ENCODE measurements around the gene RHNO1. TPM values are rescaled to one million over a fixed set of nuclear protein-coding genes. Genes with fewer than 3 reads are reported as not detected.

The RHNO1 gene
- total RNA-seq, 1 experiment from 2014 or later, result 100 TPM

DNA sequence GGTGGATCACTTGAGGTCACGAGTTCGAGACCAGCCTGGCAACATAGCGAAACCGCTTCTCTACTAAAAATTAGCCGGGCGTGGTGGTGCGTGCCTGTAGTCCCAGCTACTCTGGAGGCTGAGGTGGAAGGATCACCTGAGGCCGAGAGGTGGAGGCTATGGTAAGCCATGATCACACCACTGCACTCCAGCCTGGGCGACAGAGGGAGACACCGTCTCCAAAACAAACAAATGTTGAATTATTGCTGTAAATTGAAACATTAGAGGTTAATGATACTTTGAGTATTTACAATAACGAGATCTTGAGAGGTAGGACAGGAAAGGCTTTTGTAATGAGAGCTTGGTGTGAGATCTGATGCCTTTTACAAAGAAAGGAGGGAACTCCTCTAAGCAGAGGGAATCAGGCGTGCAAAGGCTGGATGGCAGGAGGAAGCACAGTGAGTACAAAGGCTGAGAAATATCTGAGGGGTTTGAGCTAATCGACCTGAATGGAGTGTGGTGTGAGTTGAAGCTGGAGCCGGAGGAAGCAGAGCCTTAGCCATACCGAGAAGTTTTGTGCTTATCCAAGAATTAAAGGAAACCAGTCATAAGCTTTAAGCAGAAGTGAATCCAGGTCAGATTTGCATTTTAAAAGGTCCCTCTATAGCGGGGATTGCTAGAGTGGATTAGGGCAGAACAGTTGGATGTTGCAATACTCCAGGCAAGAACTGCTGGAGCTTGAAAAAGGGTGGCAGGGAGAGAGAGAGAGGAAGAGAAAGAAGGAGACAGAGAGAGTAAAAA is 1.1 kb downstream of the RHNO1 start:
- peak overlapping the region; percentile 92 for H3K4me3 ChIP-seq (ENCODE audit: insufficient read depth, low read depth, low read length)
- peak; percentile 49 for DNase-seq
- no peaks in the 10 kb centered on the region for H3K27me3 ChIP-seq (ENCODE audit: control insufficient read depth, insufficient read depth, low read length)
- peaks cover 9% of the 10 kb centered on the region for H3K36me3 ChIP-seq (replicated peaks; ENCODE audit: control insufficient read depth, insufficient read depth, low read length)

DNA sequence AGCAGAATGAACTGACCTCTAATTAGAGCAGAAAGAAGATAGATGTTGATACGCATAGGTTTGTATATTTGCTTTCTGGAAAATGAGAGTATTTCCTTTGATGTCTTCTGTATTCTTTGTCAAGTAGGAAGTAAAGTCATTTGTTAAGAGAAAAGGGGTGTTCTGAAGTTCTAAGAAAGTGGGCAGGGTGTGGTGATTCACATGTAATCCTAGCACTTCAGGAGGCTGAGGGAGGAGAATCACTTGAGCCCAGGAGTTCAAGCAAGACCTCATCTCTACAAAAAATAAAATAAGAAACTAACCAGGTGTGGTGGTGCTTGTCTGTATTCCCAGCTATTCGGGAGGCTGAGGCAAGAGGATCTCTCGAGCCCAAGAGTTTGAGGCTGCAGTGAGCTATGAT is 2.8 kb downstream of the RHNO1 start:
- H3K4me3 ChIP-seq (ENCODE audit: insufficient read depth, low read depth, low read length), result no peak overlapping the region
- no peak for DNase-seq
- no peaks in the 10 kb centered on the region; the same call in 1 of the 2 replicates for H3K36me3 ChIP-seq (replicated peaks; ENCODE audit: control insufficient read depth, insufficient read depth, low read length)
- no peaks in the 10 kb centered on the region for H3K27me3 ChIP-seq (ENCODE audit: control insufficient read depth, insufficient read depth, low read length)

DNA sequence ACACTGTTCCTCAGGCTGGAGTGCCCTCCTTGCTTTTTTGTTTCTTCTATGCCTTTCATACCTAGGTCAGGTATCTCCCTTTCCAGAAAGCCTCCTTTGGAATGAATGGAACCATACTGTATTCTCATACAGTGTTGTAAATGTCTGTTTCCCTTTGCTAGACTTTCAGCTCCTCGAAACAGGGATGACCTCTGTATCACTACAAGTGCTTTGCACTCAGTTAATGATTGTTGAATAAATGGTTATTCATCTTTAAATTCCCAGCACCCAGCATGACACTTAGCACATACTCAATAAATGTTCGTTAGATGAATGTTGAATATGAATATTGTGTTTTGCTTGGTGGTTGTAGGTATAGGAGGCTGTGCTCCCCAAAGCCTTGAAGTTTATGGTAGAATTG is 7.8 kb downstream of the RHNO1 start:
- no peak for DNase-seq
- peaks cover 15% of the 10 kb centered on the region for H3K36me3 ChIP-seq (replicated peaks; ENCODE audit: control insufficient read depth, insufficient read depth, low read length)
- no peaks in the 10 kb centered on the region for H3K27me3 ChIP-seq (ENCODE audit: control insufficient read depth, insufficient read depth, low read length)
- no peak overlapping the region for H3K4me3 ChIP-seq (ENCODE audit: insufficient read depth, low read depth, low read length)

DNA sequence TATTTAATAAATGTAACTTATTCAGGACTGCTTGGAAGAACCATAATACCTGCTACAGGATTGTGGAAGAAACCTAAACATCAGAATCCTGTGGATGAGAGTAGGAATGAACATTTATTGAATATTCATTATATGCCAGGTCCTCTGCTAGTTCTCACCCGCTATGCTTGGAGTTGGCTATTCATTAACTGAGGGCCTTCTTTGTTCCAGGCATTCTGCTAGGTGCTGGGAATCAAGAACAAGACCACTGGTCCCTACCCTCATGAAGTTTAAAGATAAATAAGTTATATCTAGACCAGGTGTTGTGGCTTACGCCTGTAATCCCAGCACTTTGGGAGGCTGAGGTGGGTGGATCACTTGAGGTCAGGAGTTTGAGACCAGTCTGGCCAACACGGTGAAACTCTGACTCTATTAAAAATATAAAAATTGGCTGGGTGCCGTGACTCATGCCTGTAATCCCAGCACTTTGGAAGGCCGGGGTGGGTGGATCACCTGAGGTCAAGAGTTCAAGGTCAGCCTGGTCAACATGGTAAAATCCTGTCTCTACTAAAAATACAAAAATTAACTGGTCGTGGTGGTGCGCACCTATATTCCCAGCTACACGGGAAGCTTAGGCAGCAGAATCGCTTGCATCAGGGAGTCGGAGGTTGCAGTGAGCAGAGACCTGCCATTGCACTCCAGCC is 9.9 kb downstream of the RHNO1 start:
- Histone ChIP-seq H3K36me3 (replicated peaks; ENCODE audit: control insufficient read depth, insufficient read depth, low read length) (peaks cover 15% of the 10 kb centered on the region), H3K4me3 (ENCODE audit: insufficient read depth, low read depth, low read length) (no peak overlapping the region), H3K27me3 (ENCODE audit: control insufficient read depth, insufficient read depth, low read length) (no peaks in the 10 kb centered on the region)
- DNase-seq, result no peak

DNA sequence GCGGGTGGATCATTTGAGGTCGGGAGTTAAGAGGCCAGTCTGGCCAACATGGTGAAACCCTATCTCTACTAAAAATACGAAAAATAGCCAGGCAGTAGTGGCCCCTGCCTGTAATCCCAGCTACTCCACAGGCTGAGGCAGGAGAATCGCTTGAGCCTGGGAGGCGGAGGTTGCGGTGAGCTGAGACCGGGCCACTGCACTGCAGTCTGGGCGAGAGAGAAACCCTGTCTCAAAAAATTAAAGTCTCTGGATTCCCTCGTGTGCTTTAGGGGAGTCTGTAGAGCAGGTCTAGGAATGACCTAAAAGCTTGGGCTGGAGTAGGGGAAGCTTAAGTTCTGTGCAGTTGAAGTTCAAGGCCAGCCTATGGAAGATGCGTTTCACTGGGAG is 13.0 kb downstream of the RHNO1 start:
- no peak for DNase-seq
- Histone ChIP-seq H3K36me3 (replicated peaks; ENCODE audit: control insufficient read depth, insufficient read depth, low read length) (peaks cover 15% of the 10 kb centered on the region), H3K27me3 (ENCODE audit: control insufficient read depth, insufficient read depth, low read length) (no peaks in the 10 kb centered on the region), H3K4me3 (ENCODE audit: insufficient read depth, low read depth, low read length) (peak overlapping the region; percentile 88)

DNA sequence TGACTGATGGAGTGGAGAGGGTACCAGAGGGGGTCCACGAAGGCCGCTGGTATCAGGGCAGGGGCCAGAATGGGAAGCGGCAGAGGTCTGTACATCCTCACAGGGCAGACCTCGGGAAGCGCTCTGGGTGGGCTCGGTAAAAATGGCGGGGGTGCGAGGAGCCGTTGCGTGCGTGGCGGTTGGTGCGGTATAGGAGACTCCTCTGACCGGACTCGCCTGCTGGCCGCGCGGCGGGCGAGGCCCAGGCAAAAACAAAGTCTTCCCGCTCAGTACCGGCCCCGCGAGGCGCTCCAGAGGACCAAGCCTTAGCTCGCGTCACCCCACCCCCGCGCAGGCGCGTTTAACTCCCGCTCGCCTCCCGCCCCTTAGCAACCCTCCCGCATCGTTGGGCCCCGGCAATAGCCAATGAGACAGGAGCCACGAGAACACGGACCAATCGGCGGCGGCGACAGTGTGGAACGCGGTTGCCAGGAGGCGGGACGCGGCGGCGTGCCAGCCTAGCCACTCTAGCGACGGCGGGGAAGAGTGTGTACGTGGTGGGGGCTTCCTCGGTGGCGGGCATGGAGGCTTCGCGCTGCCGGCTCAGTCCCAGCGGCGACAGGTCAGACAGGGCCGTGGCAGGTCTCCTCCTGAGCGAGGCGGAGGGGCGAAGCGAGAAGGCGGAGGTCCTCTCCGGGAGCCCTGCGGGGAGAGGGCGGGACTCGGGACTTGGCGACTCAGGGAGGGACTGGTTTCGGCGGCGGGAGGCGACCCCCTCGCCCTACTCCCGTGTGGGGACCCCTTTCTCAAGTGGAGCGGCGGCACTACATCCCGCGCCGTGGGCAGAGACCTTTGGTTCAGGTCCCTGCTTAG is 13.6 kb downstream of the RHNO1 start, which contains the start of gene TULP3:
Gene TULP3, plus strand, starts transcription at position 504 of the 852 bp plus-strand sequence. Its CDS starts 57 bp downstream, at position 561.
- H3K36me3 ChIP-seq (replicated peaks; ENCODE audit: control insufficient read depth, insufficient read depth, low read length), result peaks cover 15% of the 10 kb centered on the region
- peak within 1 kb of the TSS; percentile 88 for H3K4me3 ChIP-seq (ENCODE audit: insufficient read depth, low read depth, low read length)
- peak; percentile 99 for DNase-seq
- no peaks in the 10 kb centered on the region for H3K27me3 ChIP-seq (ENCODE audit: control insufficient read depth, insufficient read depth, low read length)

DNA sequence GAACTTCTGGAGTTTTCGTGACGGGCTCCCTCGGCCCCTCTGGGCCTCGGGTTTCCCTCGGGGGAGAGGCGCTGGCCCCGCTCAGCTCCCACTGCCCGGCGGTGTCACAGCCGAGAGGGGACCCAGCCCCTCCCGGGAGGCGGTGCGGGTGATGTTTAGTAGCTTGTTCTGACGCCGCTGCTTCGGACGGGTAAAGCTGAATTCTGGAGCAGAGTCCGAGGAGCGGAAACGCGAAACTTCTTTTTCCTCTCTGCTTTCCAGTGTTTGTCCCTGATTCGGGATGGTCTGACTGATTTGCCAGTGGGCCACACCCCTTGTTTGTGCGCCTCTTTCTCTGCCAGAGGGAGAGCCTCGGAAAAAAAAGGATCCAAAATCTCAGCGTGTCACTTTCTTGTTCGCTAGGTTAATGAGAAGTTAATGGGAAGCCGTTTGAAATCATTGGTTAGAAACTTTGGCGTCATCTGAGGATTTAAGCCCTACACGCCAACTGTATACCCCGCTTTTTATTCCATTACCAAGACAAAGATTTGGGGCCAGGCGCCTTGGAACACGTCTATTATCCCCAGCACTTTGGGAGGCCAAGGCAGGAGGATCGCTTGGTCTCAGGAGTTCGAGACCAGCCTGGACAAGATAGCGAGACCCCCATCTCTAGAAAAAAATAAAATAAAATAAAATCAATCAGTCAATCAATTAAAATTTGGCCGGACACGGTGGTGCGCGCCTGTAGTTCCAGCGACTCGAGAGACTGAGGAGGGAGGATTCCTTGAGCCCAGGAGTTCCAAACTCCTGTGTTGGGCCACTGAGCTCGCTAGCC is 14.4 kb downstream of the RHNO1 start:
- peak; percentile 75 for DNase-seq
- H3K27me3 ChIP-seq (ENCODE audit: control insufficient read depth, insufficient read depth, low read length), result no peaks in the 10 kb centered on the region
- peak overlapping the region; percentile 88 for H3K4me3 ChIP-seq (ENCODE audit: insufficient read depth, low read depth, low read length)
- peaks cover 11% of the 10 kb centered on the region for H3K36me3 ChIP-seq (replicated peaks; ENCODE audit: control insufficient read depth, insufficient read depth, low read length)

DNA sequence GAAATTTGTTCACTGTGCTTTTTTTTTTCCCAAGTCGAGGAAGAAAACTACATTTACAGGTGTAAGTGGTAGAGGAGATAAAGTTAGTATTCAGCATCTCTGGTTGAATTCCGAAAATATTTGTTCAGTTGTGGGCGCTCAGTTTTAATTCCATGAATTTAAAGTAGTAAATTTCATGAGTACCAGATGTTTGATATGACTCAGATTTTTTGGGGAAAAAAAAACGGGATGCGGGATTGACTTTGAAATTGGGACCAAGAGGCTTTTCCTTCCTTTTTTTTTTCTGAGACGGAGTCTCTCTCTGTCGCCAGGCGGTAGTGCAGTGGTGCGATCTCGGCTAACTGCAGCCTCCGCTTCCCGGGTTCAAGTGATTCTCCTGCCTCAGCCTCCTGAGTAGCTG is 15.2 kb downstream of the RHNO1 start:
- no peak for DNase-seq
- peaks cover 8% of the 10 kb centered on the region for H3K36me3 ChIP-seq (replicated peaks; ENCODE audit: control insufficient read depth, insufficient read depth, low read length)
- no peaks in the 10 kb centered on the region for H3K27me3 ChIP-seq (ENCODE audit: control insufficient read depth, insufficient read depth, low read length)
- no peak overlapping the region for H3K4me3 ChIP-seq (ENCODE audit: insufficient read depth, low read depth, low read length)

DNA sequence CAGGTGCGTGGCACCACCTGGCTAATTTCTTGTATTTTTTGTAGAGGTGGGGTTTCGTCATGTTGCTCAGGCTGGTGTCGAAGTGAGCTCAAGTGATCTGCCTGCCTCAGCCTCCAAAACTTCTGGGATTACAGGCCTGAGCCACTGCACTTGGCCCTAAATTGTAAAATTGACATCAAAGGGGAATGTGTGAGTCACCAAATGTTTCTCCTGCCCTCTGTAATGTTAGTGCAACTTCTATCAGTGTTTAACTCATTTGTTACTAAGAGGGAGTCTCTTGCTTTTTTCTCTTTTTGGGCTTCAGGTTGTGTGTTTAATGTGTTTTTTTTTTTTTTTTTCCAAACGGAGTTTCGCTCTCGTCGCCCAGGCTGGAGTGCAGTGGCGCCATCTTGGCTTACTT is 16.0 kb downstream of the RHNO1 start:
- no peak for DNase-seq
- Histone ChIP-seq H3K36me3 (replicated peaks; ENCODE audit: control insufficient read depth, insufficient read depth, low read length) (peaks cover 2% of the 10 kb centered on the region), H3K27me3 (ENCODE audit: control insufficient read depth, insufficient read depth, low read length) (no peaks in the 10 kb centered on the region), H3K4me3 (ENCODE audit: insufficient read depth, low read depth, low read length) (no peak overlapping the region)

DNA sequence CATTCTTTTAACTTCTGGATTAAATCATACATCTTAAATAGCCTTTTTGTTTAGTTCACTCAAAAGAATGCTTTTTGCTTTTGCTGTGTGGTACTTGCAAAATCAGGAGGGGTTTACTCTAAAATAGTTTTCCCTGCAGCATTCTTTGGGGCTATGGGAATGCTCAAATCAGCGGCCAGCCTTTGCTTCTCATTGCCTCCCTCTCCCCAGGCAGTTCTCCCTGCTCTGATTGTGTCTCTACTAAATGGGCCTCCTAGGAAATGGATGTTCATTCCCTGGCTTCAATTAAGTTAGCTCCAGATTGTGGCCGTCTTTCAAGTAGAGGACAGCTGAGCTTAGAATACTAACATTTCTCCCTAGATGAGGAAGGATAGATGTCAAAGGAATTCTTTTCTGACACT is 18.0 kb downstream of the RHNO1 start:
- H3K36me3 ChIP-seq (replicated peaks; ENCODE audit: control insufficient read depth, insufficient read depth, low read length), result no peaks in the 10 kb centered on the region
- H3K4me3 ChIP-seq (ENCODE audit: insufficient read depth, low read depth, low read length), result no peak overlapping the region
- H3K27me3 ChIP-seq (ENCODE audit: control insufficient read depth, insufficient read depth, low read length), result no peaks in the 10 kb centered on the region
- no peak for DNase-seq

DNA sequence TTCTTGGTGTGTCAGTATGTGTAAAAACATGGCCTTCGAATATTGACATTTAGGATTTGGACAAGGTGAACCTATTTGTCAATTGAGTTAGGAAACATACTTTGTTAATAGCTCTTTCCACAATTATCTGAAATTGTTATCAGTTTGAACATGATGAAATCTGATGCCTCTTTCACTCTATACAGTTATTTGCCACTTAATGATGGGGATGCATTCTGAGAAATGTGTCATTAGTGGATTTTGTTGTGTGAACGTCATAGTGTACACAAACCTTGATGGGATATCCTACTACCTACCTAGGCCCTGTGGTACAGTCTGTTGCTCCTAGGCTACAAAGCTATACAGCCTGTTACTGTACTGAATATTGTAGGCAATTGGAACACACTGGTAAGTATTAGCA is 18.5 kb downstream of the RHNO1 start:
- Histone ChIP-seq H3K4me3 (ENCODE audit: insufficient read depth, low read depth, low read length) (no peak overlapping the region), H3K36me3 (replicated peaks; ENCODE audit: control insufficient read depth, insufficient read depth, low read length) (no peaks in the 10 kb centered on the region), H3K27me3 (ENCODE audit: control insufficient read depth, insufficient read depth, low read length) (no peaks in the 10 kb centered on the region)
- no peak for DNase-seq

DNA sequence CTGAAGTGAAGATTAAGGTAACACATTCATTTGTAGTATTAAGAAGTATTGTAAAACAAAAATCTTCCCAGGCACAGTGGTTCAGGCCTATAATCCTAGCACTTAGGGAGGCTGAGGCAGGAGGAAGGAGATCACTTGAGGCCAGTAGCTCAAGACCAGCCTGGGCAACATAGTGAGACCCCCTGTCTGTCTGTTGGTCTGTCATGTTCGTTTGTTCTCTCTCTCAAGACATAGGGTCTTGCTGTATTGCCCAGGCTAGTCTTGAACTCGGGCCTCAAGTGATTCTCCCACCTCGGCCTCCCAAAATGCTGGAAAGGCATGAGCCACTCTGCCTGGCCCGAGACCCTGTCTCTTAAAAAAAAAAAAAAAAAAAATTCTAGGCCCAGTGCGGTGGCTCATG is 20.4 kb downstream of the RHNO1 start:
- DNase-seq, result no peak
- Histone ChIP-seq H3K4me3 (ENCODE audit: insufficient read depth, low read depth, low read length) (no peak overlapping the region), H3K27me3 (ENCODE audit: control insufficient read depth, insufficient read depth, low read length) (no peaks in the 10 kb centered on the region), H3K36me3 (replicated peaks; ENCODE audit: control insufficient read depth, insufficient read depth, low read length) (no peaks in the 10 kb centered on the region)

DNA sequence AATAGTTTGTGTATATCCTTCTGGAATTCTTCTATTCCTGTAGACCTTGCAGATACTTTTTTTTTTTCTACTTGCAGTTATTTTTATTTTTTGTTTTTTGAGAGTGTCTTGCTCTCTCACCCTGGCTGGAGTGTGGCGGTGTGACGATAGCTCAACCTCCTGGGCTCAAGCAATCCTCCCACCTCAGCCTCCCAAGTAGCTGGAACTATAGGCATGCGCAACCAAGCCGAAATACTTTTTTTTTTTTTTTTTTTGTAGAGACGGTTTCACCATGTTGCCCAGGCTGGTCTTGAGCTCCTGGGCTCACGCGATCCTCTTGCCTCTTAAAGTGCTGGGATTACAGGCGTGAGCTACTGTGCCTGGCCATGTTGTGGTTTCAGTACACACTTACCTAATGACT is 23.6 kb downstream of the RHNO1 start:
- no peaks in the 10 kb centered on the region for H3K27me3 ChIP-seq (ENCODE audit: control insufficient read depth, insufficient read depth, low read length)
- no peak for DNase-seq
- no peak overlapping the region for H3K4me3 ChIP-seq (ENCODE audit: insufficient read depth, low read depth, low read length)
- no peaks in the 10 kb centered on the region for H3K36me3 ChIP-seq (replicated peaks; ENCODE audit: control insufficient read depth, insufficient read depth, low read length)

DNA sequence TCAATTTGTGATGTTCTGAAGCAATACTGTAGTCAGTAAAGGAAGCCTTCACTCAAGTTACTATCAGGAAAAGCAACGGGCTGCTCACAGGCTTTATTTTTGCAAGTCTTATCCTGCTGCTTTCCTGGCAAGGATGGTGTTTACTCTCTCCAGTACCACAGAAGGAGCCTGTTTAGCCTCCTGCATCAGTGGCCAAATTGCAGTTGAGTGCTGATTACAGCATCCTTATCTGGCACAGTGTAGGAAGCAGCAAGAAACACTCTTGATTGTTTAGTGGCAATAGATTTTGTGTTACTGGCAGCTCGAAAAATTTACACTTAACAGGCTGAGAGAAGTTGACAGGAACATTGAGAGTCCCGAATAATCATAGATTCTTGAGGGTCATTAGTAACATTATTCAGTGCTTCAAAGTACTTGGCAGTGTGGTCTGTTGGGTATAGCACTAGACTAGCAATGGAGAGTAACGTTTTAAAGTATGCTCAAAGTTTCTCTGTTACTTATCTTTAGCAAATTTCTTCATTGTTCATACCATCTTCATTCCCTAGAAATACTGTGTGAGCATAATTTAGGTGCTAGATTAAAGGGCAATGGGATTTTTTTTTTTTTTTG is 25.4 kb downstream of the RHNO1 start:
- H3K4me3 ChIP-seq (ENCODE audit: insufficient read depth, low read depth, low read length), result no peak overlapping the region
- DNase-seq, result peak; percentile 37
- no peaks in the 10 kb centered on the region for H3K27me3 ChIP-seq (ENCODE audit: control insufficient read depth, insufficient read depth, low read length)
- no peaks in the 10 kb centered on the region for H3K36me3 ChIP-seq (replicated peaks; ENCODE audit: control insufficient read depth, insufficient read depth, low read length)

Measured in H7 (cell line).